Neural progenitor cell (in vitro differentiated cells): Measurements from ENCODE around the gene SHE. TPM values are rescaled to one million over a fixed set of nuclear protein-coding genes. Genes with fewer than 3 reads are reported as not detected.

Experiments used
- DNase-seq: peaks from one replicate; pipeline ENCODE4 v3.0.0-alpha.2; 2016; ENCODE audit warnings: low spot score
- H2AFZ ChIP-seq: fragments of 200-600 bp; sonication (generic); replicated peaks from 2 replicates; pipeline ENCODE4 v1.6.1; 2016; ENCODE audit warnings: antibody characterized with exemption
- H3F3A ChIP-seq: fragments of 200-600 bp; sonication (generic); 2 replicates; pipeline ENCODE4 v1.6.1; 2016; ENCODE audit warnings: antibody characterized with exemption, low read depth
- H3K27ac ChIP-seq: fragments of 200-600 bp; sonication (generic); 2 replicates; pipeline ENCODE4 v1.5.1; 2016; ENCODE audit warnings: mild to moderate bottlenecking
- H3K27me3 ChIP-seq: fragments of 200-600 bp; sonication (generic); 2 replicates; pipeline ENCODE4 v1.6.1; 2016; ENCODE audit warnings: mild to moderate bottlenecking, moderate library complexity
- H3K36me3 ChIP-seq: fragments of 200-600 bp; sonication (generic); 2 replicates; pipeline ENCODE4 v1.5.1; 2016
- H3K4me1 ChIP-seq: fragments of 200-600 bp; sonication (generic); 2 replicates; pipeline ENCODE4 v1.6.1; 2016; ENCODE audit warnings: mixed run types
- H3K4me2 ChIP-seq: fragments of 200-600 bp; sonication (generic); 2 replicates; pipeline ENCODE4 v1.6.1; 2016
- H3K4me3 ChIP-seq: fragments of 200-600 bp; sonication (generic); 2 replicates; pipeline ENCODE4 v1.5.1; 2016
- H3K79me2 ChIP-seq: fragments of 200-600 bp; sonication (generic); 2 replicates; pipeline ENCODE4 v1.6.1; 2016; ENCODE audit warnings: low read depth
- H3K9ac ChIP-seq: fragments of 200-600 bp; sonication (generic); 2 replicates; pipeline ENCODE4 v1.6.1; 2016
- H3K9me3 ChIP-seq: fragments of 200-600 bp; sonication (generic); 2 replicates; pipeline ENCODE4 v1.5.1; 2016; ENCODE audit warnings: low read depth
- H4K20me1 ChIP-seq: fragments of 200-600 bp; sonication (generic); 2 replicates; pipeline ENCODE4 v1.6.1; 2016; ENCODE audit warnings: low read depth
- H3K27ac Mint-ChIP-seq: 3 replicates; pipeline ENCODE4 v1.8.0; 2021; ENCODE audit warnings: mixed read lengths
- H3K27me3 Mint-ChIP-seq: 2 replicates; pipeline ENCODE4 v1.8.0; 2022; ENCODE audit warnings: low read depth, mild to moderate bottlenecking, inconsistent platforms, moderate library complexity, mixed read lengths; ENCODE audit not compliant: insufficient read depth
- H3K36me3 Mint-ChIP-seq: 3 replicates; pipeline ENCODE4 v1.8.0; 2021; ENCODE audit warnings: mixed read lengths
- H3K4me1 Mint-ChIP-seq: 3 replicates; pipeline ENCODE4 v1.8.0; 2021; ENCODE audit warnings: mixed read lengths
- H3K4me3 Mint-ChIP-seq: 3 replicates; pipeline ENCODE4 v1.8.0; 2021; ENCODE audit warnings: mild to moderate bottlenecking, moderate library complexity, mixed read lengths
- H3K9me3 Mint-ChIP-seq: 3 replicates; pipeline ENCODE4 v1.8.0; 2020; ENCODE audit warnings: mixed read lengths
- EZH2phosphoT487 ChIP-seq: fragments of 200-600 bp; sonication (generic); IDR thresholded peaks from 2 replicates; pipeline ENCODE4 v1.6.1; 2017; ENCODE audit warnings: antibody characterized with exemption
- total RNA-seq: library from RNA; depleted of rRNA; stranded (reverse); fragments of >200 nt; gene quantifications from 2 replicates; pipeline ENCODE4 v1.2.3, GENCODE V29; 2015; ENCODE audit warnings: low replicate concordance
- TF ChIP-seq, protein P1 (sequence below): fragments of 200-600 bp; sonication (generic); IDR thresholded peaks from 2 replicates; pipeline ENCODE4 v1.5.1; 2017; ENCODE audit warnings: antibody characterized with exemption, mild to moderate bottlenecking

The SHE gene
- total RNA-seq, 1 donor from 2014 or later, result 0.04 TPM

- no peaks in the 10 kb centered on the region for H3K9me3 Mint-ChIP-seq
- peaks cover 36% of the 10 kb centered on the region for H3K4me1 Mint-ChIP-seq
- Histone ChIP-seq H3K9ac (no peak overlapping the region), H3K9me3 (no peaks in the 10 kb centered on the region), H3K4me2 (no peak overlapping the region), H4K20me1 (no peaks in the 10 kb centered on the region), H3K79me2 (no peaks in the 10 kb centered on the region), H3K27me3 (no peaks in the 10 kb centered on the region), H3K36me3 (no peaks in the 10 kb centered on the region), H2AFZ (no peak overlapping the region), H3K4me3 (no peak overlapping the region), H3K27ac (no peak overlapping the region), H3F3A (no peaks in the 10 kb centered on the region), H3K4me1 (peaks cover 10% of the 10 kb centered on the region)
- no peak overlapping the region for H3K27ac Mint-ChIP-seq
- no peak overlapping the region for H3K4me3 Mint-ChIP-seq
- no peak for TF ChIP-seq EZH2phosphoT487
- TF ChIP-seq, protein P1, sequence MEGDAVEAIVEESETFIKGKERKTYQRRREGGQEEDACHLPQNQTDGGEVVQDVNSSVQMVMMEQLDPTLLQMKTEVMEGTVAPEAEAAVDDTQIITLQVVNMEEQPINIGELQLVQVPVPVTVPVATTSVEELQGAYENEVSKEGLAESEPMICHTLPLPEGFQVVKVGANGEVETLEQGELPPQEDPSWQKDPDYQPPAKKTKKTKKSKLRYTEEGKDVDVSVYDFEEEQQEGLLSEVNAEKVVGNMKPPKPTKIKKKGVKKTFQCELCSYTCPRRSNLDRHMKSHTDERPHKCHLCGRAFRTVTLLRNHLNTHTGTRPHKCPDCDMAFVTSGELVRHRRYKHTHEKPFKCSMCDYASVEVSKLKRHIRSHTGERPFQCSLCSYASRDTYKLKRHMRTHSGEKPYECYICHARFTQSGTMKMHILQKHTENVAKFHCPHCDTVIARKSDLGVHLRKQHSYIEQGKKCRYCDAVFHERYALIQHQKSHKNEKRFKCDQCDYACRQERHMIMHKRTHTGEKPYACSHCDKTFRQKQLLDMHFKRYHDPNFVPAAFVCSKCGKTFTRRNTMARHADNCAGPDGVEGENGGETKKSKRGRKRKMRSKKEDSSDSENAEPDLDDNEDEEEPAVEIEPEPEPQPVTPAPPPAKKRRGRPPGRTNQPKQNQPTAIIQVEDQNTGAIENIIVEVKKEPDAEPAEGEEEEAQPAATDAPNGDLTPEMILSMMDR, result no peak
- peaks cover under 1% of the 10 kb centered on the region for H3K27me3 Mint-ChIP-seq
- DNase-seq, result no peak
- H3K36me3 Mint-ChIP-seq, result no peaks in the 10 kb centered on the region
Measured at GRCh38 chr1:154429841-154430611, 72.2 kb downstream of the SHE start.

Other genes starting within 250 kb of the SHE start
- 57.9 and 65.9 TPM in 2 replicates for gene HAX1, start 229.8 kb downstream of the SHE start, total RNA-seq
- not detected in 2 replicates for gene AQP10, start 181.3 kb downstream of the SHE start, total RNA-seq
- gene ATP8B2, start 176.9 kb downstream of the SHE start, total RNA-seq, result 41.6 and 63.4 TPM in 2 replicates
- 0.09 TPM in 1 of 2 replicates, not detected in the other for gene IL6R, start 97.1 kb downstream of the SHE start, total RNA-seq
- not detected in 2 replicates for gene TDRD10, start 193 bp downstream of the SHE start, total RNA-seq
- gene UBE2Q1, start 56.2 kb upstream of the SHE start, total RNA-seq, result 36.0 and 96.2 TPM in 2 replicates
- gene CHRNB2, start 65.4 kb upstream of the SHE start, total RNA-seq, result 0.11 and 2.3 TPM in 2 replicates
- gene ADAR, start 105.8 kb upstream of the SHE start, total RNA-seq, result 128 and 139 TPM in 2 replicates